ENCODE results near the gene NLRP6.

DNA sequence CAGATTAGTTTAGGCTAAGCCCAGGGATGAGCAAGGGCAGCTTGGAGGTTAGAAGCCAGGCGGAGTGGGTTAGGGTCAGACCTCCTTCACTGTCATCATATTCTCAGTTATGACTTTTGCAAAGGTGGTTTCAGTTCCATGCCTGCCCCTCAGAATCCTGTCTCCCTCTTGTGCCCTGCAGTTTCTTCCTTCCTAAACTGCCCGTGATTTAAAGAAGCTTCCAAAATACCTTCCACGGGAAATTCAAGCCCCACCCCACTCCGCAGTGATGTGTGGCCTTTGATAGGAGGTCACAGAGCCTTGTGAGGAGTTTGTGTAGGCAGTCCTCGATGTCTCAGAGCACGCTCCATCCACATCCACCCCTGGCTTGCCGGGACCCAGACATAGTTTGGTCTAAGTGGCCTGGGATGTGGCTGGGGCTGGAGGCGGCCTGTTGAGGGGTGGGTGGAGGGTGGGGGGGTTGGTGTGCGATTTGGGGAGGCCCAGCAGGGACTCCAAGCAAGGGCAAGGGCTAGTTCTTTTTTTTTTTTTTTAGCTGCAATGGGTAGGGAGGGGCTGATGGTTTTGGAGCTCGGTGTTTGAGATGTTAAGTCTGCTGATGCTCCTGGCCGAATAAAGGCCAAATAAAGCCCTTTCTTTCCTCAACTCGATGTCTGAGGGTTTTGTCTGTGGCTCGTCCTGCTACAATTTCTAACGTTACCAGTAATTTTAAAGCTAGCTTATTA lies 34.0 kb downstream of the NLRP6 start:
- TF ChIP-seq, protein P1, sequence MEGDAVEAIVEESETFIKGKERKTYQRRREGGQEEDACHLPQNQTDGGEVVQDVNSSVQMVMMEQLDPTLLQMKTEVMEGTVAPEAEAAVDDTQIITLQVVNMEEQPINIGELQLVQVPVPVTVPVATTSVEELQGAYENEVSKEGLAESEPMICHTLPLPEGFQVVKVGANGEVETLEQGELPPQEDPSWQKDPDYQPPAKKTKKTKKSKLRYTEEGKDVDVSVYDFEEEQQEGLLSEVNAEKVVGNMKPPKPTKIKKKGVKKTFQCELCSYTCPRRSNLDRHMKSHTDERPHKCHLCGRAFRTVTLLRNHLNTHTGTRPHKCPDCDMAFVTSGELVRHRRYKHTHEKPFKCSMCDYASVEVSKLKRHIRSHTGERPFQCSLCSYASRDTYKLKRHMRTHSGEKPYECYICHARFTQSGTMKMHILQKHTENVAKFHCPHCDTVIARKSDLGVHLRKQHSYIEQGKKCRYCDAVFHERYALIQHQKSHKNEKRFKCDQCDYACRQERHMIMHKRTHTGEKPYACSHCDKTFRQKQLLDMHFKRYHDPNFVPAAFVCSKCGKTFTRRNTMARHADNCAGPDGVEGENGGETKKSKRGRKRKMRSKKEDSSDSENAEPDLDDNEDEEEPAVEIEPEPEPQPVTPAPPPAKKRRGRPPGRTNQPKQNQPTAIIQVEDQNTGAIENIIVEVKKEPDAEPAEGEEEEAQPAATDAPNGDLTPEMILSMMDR (IDR thresholded peaks at IDR 0.05) = no peak
- TF ChIP-seq POLR2A (IDR thresholded peaks at IDR 0.05) = no peak
